Suppressor macrophage treated with lipopolysaccharide for 1 hour (primary cell): ENCODE data around the gene SGCG.
"Not testable (repeated sequence)": the region's sequence is repeated elsewhere in the genome, so short reads cannot be mapped to it uniquely, and the experiment has no call there.

ENCODE experiments used
- DNase-seq, 3 donors: peaks; one replicate each; pipeline ENCODE4 v3.0.0-alpha.2; 2020 to 2022

SGCG gene, protein sequence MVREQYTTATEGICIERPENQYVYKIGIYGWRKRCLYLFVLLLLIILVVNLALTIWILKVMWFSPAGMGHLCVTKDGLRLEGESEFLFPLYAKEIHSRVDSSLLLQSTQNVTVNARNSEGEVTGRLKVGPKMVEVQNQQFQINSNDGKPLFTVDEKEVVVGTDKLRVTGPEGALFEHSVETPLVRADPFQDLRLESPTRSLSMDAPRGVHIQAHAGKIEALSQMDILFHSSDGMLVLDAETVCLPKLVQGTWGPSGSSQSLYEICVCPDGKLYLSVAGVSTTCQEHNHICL

DNA sequence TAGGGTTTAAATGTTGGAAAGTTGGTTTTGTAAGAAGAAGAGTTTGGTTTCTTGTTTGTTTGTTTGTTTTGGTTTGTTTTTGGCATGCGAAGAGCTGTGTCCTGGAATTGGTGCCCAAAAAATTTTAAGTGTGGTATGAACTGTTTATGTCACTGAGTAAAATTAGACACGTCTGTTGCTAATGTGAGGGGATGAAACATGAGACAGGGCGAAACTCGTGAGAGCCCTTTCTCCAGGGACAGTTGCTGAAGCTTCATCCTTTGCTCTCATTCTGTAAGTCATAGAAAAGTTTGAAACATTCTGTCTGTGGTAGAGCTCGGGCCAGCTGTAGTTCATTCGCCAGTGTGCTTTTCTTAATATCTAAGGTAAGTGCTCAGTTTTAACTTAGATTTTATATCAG, at the start of gene SGCG:
SGCG (plus strand) TSS at position 269 of the 400 bp plus-strand sequence. CDS start 22,716 bp downstream, outside the sequence.
- no peak for DNase-seq

- no peak for DNase-seq
These were observed 46.2 kb upstream of the SGCG start for GRCh38 chr13:23134542-23134941.

DNA sequence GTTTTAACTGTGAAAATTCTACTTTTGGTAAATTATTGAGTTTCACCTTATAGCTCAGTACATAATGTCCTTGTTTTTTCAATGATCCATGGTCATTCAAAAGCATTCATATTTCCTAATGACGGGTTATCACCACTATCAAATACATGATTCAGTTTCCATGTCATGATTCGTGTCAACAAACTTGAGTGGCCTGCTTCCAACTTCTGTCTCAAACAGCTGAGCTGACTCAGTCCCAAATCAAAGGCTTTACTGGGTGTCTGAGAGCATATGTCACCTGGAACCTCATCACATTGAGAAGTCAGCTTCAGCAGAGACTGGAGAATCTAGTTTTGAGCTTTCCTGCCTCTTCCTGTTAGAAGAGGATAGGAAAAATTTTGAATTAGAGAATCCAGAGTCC, 40.3 kb upstream of the SGCG start:
- peak in 1 of 3 donors; percentile 14 for DNase-seq

GRCh38 chr13:23141964-23142363, 38.8 kb upstream of the SGCG start:
- DNase-seq: no peak

- not testable (repeated sequence) for DNase-seq
These were observed 38.2 kb upstream of the SGCG start for GRCh38 chr13:23142607-23143006.

- peak in 1 of 3 donors; percentile 45 for DNase-seq
These were observed 36.3 kb upstream of the SGCG start for GRCh38 chr13:23144431-23144830.

DNA sequence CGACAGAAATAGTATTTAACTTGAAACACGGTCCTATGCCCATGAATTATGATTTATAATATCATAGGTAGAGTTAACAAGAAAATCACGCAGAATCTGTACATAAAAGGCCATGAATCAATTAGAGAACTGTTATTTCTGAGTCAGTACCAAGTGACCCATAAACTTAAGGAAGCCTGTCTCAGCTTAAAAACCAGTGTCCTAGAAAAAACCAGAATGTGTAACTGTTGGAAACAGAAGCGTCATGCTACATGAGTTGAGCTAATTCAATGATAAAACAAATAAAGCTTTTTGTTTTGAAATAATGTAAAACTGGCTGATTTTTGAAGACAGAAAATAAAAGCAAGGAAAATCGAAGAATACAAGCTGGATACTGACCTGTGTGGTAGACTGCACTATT, 34.8 kb upstream of the SGCG start:
- peak; percentile 51 to 85 (median 73) for DNase-seq

GRCh38 chr13:23146811-23147625, 33.8 kb upstream of the SGCG start:
- DNase-seq: peak; percentile 77 to 97 (median 96)

GRCh38 chr13:23147827-23148226, 33.0 kb upstream of the SGCG start:
- DNase-seq: no peak

- no peak for DNase-seq
These were observed 23.0 kb upstream of the SGCG start for GRCh38 chr13:23157781-23158180.

GRCh38 chr13:23159205-23159759, 21.5 kb upstream of the SGCG start:
- peak; percentile 59 to 78 (median 73) for DNase-seq

GRCh38 chr13:23159760-23160637, 20.8 kb upstream of the SGCG start:
- DNase-seq: peak; percentile 18 to 59 (median 36)

DNA sequence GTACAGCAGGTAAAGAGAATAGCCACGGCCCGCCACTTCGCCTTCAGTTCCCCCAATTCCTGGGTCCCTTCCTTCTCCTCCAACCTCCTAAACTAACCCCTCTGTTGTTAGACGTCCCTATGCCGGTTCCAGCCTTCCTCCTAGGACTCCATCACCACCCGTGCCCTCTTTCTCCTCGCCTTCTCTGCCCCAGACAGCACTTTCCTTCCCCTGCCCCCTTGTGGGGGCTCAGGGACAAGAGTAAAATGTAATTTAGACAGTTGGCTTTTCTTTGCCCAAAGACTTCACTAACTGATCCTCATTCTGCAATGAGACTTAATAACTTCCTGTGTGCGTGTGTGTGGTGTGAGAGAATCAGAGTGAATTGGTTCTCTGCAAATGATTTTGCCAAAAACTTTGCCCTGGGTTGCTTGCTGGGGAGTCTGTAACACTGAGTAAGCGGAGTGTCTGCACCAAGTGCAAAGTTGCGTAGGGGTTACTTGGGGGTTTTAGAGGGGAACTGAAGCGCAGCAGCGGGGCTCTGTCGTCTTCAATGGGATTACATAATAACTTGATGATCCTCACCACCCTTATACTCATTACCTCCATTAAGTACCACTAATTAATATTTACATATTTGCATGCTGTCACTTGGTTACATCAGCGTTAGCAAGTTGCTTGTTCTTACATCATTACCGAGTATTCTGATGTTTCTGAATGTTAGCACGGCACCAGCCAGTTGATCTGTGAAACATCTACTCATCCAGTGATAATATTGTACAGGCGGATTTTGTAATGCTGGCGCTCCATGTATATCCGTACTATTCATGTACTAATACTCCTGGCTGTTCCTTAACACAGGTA, 19.9 kb upstream of the SGCG start:
- peak; percentile 17 to 52 (median 17) for DNase-seq

DNA sequence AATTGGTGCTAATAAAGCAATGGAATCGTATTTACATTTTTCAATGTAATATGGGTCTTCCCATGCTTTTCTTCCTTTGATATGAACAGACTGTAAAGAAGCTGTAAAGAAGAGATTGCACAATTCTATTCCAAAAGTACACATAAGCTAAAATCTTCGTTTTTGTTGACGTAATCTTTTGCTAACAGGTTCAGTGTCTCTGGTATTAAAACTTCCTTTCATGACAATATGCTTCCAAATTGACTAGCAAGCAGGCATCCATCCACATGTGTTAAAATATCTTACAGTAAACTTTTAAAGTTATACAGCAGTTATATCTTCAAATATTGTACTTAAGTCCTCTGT, 19.3 kb upstream of the SGCG start:
- no peak for DNase-seq

GRCh38 chr13:23175920-23176319, 4.9 kb upstream of the SGCG start:
- DNase-seq: peak in 2 of 3 donors; percentile 39 to 45

- DNase-seq: peak in 1 of 3 donors; percentile 8
These were observed 1.4 kb downstream of the SGCG start for GRCh38 chr13:23182142-23182541.

- peak in 1 of 3 donors; percentile 6 for DNase-seq
These were observed 2.5 kb downstream of the SGCG start for GRCh38 chr13:23183292-23183691.

DNA sequence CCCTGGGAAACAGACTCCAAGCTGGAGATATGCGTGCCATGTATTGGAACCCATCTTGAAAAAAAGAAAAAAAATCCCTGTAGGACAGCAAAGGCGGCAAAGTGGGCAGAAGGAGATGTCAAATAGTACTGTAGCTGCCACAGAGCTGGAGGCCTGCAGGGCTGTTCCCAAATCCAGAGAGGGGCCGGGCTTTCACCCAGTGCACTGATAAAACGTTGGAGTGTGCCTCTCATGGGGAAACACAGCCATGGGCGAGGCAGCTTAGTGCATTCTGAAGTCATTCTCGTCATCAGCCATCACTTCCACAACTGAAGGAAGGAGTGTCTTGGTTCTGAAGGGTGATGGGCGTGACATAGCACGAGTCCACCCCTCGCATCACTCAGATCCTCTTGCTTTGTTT, 4.8 kb downstream of the SGCG start:
- no peak for DNase-seq

DNA sequence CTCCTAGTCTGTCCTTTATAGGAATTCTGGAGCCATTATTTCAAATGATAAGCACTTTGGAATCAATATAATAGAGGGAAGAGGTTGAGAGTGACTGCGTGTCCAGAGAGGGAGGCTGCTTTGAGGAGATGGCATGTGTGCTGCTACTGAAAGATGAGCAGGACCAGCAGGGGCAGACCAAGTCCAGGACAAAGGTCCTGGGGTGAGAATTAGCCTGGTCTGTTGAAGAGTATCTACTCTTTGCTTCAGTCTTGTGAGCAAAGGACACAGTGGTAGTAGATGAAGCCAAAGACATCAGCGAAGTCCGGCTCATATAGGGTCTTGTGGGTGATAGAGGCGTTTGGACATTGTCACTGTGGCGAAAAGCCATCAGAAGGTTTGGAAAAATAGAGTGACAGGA, 21.1 kb downstream of the SGCG start:
- no peak for DNase-seq

GRCh38 chr13:23202383-23202782, 21.6 kb downstream of the SGCG start:
- DNase-seq: no peak

DNA sequence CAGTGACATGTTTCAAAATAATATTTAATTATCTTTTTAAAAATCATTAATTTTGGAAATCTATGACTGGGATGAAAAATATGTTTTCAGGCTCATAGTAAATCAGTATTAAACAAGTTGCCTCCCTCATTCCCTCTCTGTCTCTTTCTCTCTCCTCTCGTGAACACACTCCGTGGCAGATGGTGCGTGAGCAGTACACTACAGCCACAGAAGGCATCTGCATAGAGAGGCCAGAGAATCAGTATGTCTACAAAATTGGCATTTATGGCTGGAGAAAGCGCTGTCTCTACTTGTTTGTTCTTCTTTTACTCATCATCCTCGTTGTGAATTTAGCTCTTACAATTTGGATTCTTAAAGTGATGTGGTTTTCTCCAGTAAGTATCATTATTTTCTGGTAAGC, 22.7 kb downstream of the SGCG start:
- DNase-seq: no peak

- DNase-seq: no peak
These were observed 25.0 kb downstream of the SGCG start for GRCh38 chr13:23205807-23206206.
